DOHH2 (cell line): ENCODE data around the gene PRKCE.

ENCODE experiments used
- H3F3A ChIP-seq: fragments of 200-600 bp; sonication (generic), shearing (Covaris generic); 2 replicates; pipeline ENCODE4 v1.6.0; 2016; ENCODE audit warnings: antibody characterized with exemption, mild to moderate bottlenecking; ENCODE audit not compliant: control insufficient read depth, insufficient read depth
- H3K27ac ChIP-seq: fragments of 200-600 bp; sonication (generic); 2 replicates; pipeline ENCODE4 v1.5.1; 2014; ENCODE audit warnings: low read depth, mild to moderate bottlenecking, low read length, moderate library complexity
- H3K27me3 ChIP-seq: fragments of 200-600 bp; sonication (generic); 2 replicates; pipeline ENCODE4 v1.6.1; 2014; ENCODE audit warnings: mild to moderate bottlenecking, low read length, mixed read lengths; ENCODE audit not compliant: control insufficient read depth
- H3K36me3 ChIP-seq: fragments of 200-600 bp; sonication (generic); 2 replicates; pipeline ENCODE4 v1.6.1; 2014; ENCODE audit warnings: mild to moderate bottlenecking, low read length, moderate library complexity, mixed read lengths; ENCODE audit not compliant: control insufficient read depth
- H3K4me1 ChIP-seq: fragments of 200-600 bp; sonication (generic); 2 replicates; pipeline ENCODE4 v1.6.1; 2014; ENCODE audit warnings: mild to moderate bottlenecking, low read length, mixed read lengths; ENCODE audit not compliant: control insufficient read depth
- H3K4me2 ChIP-seq: fragments of 200-600 bp; sonication (generic); 2 replicates; pipeline ENCODE4 v1.6.0; 2014; ENCODE audit warnings: mild to moderate bottlenecking, low read length, moderate library complexity
- H3K4me3 ChIP-seq: fragments of 200-600 bp; sonication (generic); 2 replicates; pipeline ENCODE4 v1.5.1; 2014; ENCODE audit warnings: mild to moderate bottlenecking, low read length, mixed read lengths
- H3K79me2 ChIP-seq: fragments of 200-600 bp; sonication (generic); 2 replicates; pipeline ENCODE4 v1.6.1; 2014; ENCODE audit warnings: mild to moderate bottlenecking, low read length, mixed read lengths; ENCODE audit not compliant: control insufficient read depth
- H3K9me2 ChIP-seq: fragments of 200-600 bp; sonication (generic); replicated peaks from 2 replicates; pipeline ENCODE4 v1.6.1; 2014; ENCODE audit warnings: mild to moderate bottlenecking, low read length, mixed read lengths; ENCODE audit not compliant: control insufficient read depth
- H3K9me3 ChIP-seq: fragments of 200-600 bp; sonication (generic); 2 replicates; pipeline ENCODE4 v1.6.1; 2014; ENCODE audit warnings: antibody characterized with exemption, low read length, mixed read lengths; ENCODE audit not compliant: control insufficient read depth, insufficient read depth
- H4K20me1 ChIP-seq: fragments of 200-600 bp; sonication (generic); 2 replicates; pipeline ENCODE4 v1.6.0; 2014; ENCODE audit warnings: low read depth, mild to moderate bottlenecking, antibody characterized with exemption, low read length, moderate library complexity; ENCODE audit not compliant: control insufficient read depth, insufficient read depth
- EZH2phosphoT487 ChIP-seq: fragments of 200-600 bp; sonication (generic); IDR thresholded peaks from 2 replicates; pipeline ENCODE4 v1.6.1; 2017; ENCODE audit warnings: borderline replicate concordance, mild to moderate bottlenecking, antibody characterized with exemption, low read length, moderate library complexity, mixed read lengths
- TF ChIP-seq, protein P1 (sequence below): fragments of 200-600 bp; sonication (generic); IDR thresholded peaks from one replicate; pipeline ENCODE4 v1.5.1; 2014; ENCODE audit warnings: antibody characterized with exemption, mild to moderate bottlenecking, low read depth, low read length; ENCODE audit not compliant: poor library complexity, severe bottlenecking

Gene PRKCE

DNA sequence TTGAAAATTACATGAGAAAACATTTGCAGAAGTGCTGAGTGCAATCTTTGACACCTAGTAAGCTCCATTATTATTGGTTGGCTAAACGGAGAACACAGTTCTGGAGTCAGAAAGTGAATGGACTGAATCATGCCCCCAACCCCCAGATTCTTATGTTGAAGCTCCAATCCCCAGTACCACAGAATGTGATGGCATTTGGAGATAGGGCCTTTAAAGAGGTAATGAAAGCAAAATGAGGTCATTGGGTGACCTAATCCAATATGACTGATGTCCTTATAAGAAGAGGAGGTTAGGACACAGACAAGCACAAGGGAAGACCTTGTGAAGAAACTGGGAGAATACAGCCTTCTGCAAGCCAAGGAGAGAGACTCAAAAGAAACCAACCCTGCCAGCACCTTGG, 444.8 kb downstream of the PRKCE start:
- Histone ChIP-seq H3K9me2 (no peaks in the 10 kb centered on the region), H3F3A (no peaks in the 10 kb centered on the region), H3K27me3 (no peaks in the 10 kb centered on the region), H3K27ac (no peak overlapping the region), H3K4me1 (no peaks in the 10 kb centered on the region), H3K4me3 (no peak overlapping the region), H3K4me2 (no peak overlapping the region), H3K9me3 (no peaks in the 10 kb centered on the region), H3K36me3 (no peaks in the 10 kb centered on the region), H4K20me1 (no peaks in the 10 kb centered on the region), H3K79me2 (no peaks in the 10 kb centered on the region)
- TF ChIP-seq, protein P1, sequence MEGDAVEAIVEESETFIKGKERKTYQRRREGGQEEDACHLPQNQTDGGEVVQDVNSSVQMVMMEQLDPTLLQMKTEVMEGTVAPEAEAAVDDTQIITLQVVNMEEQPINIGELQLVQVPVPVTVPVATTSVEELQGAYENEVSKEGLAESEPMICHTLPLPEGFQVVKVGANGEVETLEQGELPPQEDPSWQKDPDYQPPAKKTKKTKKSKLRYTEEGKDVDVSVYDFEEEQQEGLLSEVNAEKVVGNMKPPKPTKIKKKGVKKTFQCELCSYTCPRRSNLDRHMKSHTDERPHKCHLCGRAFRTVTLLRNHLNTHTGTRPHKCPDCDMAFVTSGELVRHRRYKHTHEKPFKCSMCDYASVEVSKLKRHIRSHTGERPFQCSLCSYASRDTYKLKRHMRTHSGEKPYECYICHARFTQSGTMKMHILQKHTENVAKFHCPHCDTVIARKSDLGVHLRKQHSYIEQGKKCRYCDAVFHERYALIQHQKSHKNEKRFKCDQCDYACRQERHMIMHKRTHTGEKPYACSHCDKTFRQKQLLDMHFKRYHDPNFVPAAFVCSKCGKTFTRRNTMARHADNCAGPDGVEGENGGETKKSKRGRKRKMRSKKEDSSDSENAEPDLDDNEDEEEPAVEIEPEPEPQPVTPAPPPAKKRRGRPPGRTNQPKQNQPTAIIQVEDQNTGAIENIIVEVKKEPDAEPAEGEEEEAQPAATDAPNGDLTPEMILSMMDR, result no peak
- TF ChIP-seq EZH2phosphoT487, result no peak

DNA sequence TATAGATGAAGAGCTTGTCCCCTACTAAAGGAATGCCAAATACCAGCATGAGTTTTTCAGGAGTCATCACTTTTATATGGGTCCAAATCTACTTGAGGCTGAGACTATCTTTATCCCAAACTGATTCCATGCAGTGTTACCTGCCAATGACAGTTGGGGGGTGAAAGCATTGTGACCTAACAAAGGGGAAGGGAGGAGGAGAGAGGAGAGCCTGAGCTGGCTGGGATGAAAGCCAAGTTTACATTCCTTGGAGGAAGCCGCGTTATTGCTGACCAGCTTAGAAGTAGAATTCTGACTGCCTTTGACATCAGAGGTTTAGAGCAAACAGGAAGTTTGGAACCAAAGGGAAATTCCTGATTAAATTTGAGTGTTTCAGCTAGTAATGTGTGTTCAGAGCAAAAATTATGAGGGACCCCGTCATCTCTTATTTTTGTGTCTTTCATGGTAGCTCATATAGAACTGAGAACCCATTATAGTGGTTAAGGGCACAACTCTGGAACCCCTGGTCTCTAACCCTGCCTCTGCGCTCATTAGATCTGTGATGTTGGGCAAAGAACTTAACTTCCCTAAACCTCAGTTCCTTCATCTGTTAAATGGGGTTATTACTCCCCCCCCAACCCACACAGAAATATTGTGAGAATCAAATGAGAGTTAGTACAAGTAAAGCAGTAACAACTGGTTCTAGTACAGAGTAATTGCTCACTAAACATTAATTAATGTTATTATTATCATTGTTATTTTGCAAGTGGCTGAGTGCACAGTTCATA, 446.4 kb downstream of the PRKCE start:
- no peak for TF ChIP-seq EZH2phosphoT487
- TF ChIP-seq, protein P1, result no peak
- H3K36me3 ChIP-seq, result no peaks in the 10 kb centered on the region
- no peaks in the 10 kb centered on the region for H3K4me1 ChIP-seq
- no peaks in the 10 kb centered on the region for H3K9me3 ChIP-seq
- no peaks in the 10 kb centered on the region for H3K27me3 ChIP-seq
- no peaks in the 10 kb centered on the region for H4K20me1 ChIP-seq
- H3K4me3 ChIP-seq, result no peak overlapping the region
- H3K27ac ChIP-seq, result no peak overlapping the region
- H3K4me2 ChIP-seq, result no peak overlapping the region
- no peaks in the 10 kb centered on the region for H3F3A ChIP-seq
- H3K79me2 ChIP-seq, result no peaks in the 10 kb centered on the region
- no peaks in the 10 kb centered on the region for H3K9me2 ChIP-seq

DNA sequence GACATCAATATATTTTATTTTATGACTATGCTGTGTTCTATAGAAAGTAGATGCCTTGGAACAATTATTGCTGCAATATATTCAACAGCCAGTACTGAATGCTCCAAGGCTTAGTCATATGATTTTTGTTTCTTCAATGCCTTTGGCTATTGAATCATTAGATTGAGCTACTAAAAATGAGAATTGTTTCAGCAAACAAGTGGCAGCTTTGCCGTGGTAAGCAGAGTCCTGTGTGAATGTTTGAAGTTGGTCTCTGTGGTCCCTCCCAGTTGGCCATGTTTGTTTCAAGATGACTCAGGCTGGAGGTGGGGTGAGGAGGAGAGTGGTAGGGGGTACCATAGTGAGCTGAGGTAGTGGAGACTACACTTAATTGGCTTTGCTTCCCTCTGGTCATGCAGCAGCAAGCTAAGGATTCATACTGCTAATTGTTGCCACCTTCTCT, 447.2 kb downstream of the PRKCE start:
- TF ChIP-seq EZH2phosphoT487, result no peak
- TF ChIP-seq, protein P1, result no peak

More for the DNA sequence above, 447.2 kb downstream of the PRKCE start:
- Histone ChIP-seq H3K27ac (no peak overlapping the region), H3K9me2 (no peaks in the 10 kb centered on the region), H3F3A (no peaks in the 10 kb centered on the region), H3K27me3 (no peaks in the 10 kb centered on the region), H3K36me3 (no peaks in the 10 kb centered on the region), H3K4me1 (no peaks in the 10 kb centered on the region), H4K20me1 (no peaks in the 10 kb centered on the region), H3K9me3 (no peaks in the 10 kb centered on the region), H3K4me3 (no peak overlapping the region), H3K79me2 (no peaks in the 10 kb centered on the region), H3K4me2 (no peak overlapping the region)
